Cardiac septum (tissue), 1 donor: ENCODE results near the gene SORT1. TPM values are rescaled to one million over a fixed set of nuclear protein-coding genes. Genes with fewer than 3 reads are reported as not detected.

ENCODE experiments used
- DNase-seq: peaks from one replicate; pipeline ENCODE4 v3.0.0-alpha.2; 2020; ENCODE audit warnings: low spot score
- intact Hi-C: fragments of 100-400 bp; cut with DNase I; formaldehyde crosslinking; loops from one replicate; pipeline ENCODE4 v1.14.0; 2022
- total RNA-seq: library from RNA; stranded (reverse); fragmentation: NEBNext Ultra II Directional; extraction: Animal tissue kit (Norgen Biotek cat#: 25700); gene quantifications from one replicate; pipeline ENCODE4 v1.2.1, GENCODE V29; 2021
- donor health status: DM: no; HTN: no; CAD: no.

SORT1 gene
- total RNA-seq, 1 donor from 2014 or later = 184 TPM

GRCh38 chr1:109356915-109357314, 40.8 kb downstream of the SORT1 start:
- no peak for DNase-seq
- intact Hi-C loops = loop anchor here (5.0 kb wide), 1 partner anchor 40 kb away; the partner anchor contains the start of gene SORT1

GRCh38 chr1:109356505-109356904, 41.2 kb downstream of the SORT1 start:
- DNase-seq = no peak
- intact Hi-C loops = loop anchor here (5.0 kb wide), 1 partner anchor 41 kb away; the partner anchor contains the start of gene SORT1

GRCh38 chr1:109354929-109355328, 42.8 kb downstream of the SORT1 start:
- intact Hi-C loops = loop anchor here (5.0 kb wide), 1 partner anchor 42 kb away; the partner anchor contains the start of gene SORT1

GRCh38 chr1:109351457-109351856, 46.3 kb downstream of the SORT1 start:
- no peak for DNase-seq
- intact Hi-C loops = no loop called here

More at GRCh38 chr1:109354929-109355328, 42.8 kb downstream of the SORT1 start:
- no peak for DNase-seq

- intact Hi-C loops = no loop called here
- DNase-seq = no peak
These were observed 47.1 kb downstream of the SORT1 start for GRCh38 chr1:109350655-109351054.

GRCh38 chr1:109350182-109350581, 47.5 kb downstream of the SORT1 start:
- DNase-seq = no peak
- intact Hi-C loops = no loop called here

- intact Hi-C loops = loop anchor here (5.0 kb wide), 1 partner anchor 35 kb away; no protein-coding TSS in a partner anchor
- no peak for DNase-seq
These were observed 50.2 kb downstream of the SORT1 start for GRCh38 chr1:109347511-109347910.

- intact Hi-C loops = no loop called here
- no peak for DNase-seq
These were observed 55.5 kb downstream of the SORT1 start for GRCh38 chr1:109341944-109342930.

- DNase-seq = no peak
- intact Hi-C loops = no loop called here
These were observed 59.1 kb downstream of the SORT1 start for GRCh38 chr1:109338608-109339007.

- no peak for DNase-seq
- intact Hi-C loops = no loop called here
These were observed 59.6 kb downstream of the SORT1 start for GRCh38 chr1:109338091-109338490.

- intact Hi-C loops = no loop called here
- DNase-seq = no peak
These were observed 62.6 kb downstream of the SORT1 start for GRCh38 chr1:109335091-109335490.

- intact Hi-C loops = no loop called here
- DNase-seq = no peak
These were observed 66.6 kb downstream of the SORT1 start for GRCh38 chr1:109331113-109331512.

- DNase-seq = no peak
- intact Hi-C loops = no loop called here
These were observed 70.4 kb downstream of the SORT1 start for GRCh38 chr1:109327285-109327684.

GRCh38 chr1:109322974-109323373, 74.7 kb downstream of the SORT1 start:
- DNase-seq = no peak
- intact Hi-C loops = no loop called here

- intact Hi-C loops = no loop called here
- DNase-seq = no peak
These were observed 78.6 kb downstream of the SORT1 start for GRCh38 chr1:109319114-109319513.

GRCh38 chr1:109316506-109316905, 81.2 kb downstream of the SORT1 start:
- no peak for DNase-seq
- intact Hi-C loops = no loop called here

- DNase-seq = peak; percentile 20
- intact Hi-C loops = no loop called here
These were observed 82.4 kb downstream of the SORT1 start for GRCh38 chr1:109315288-109315687.

GRCh38 chr1:109314795-109315194, 82.9 kb downstream of the SORT1 start:
- no peak for DNase-seq
- intact Hi-C loops = loop anchor here (5.0 kb wide), 1 partner anchor 33 kb away; no protein-coding TSS in a partner anchor

- intact Hi-C loops = loop anchor here (5.0 kb wide), 1 partner anchor 34 kb away; no protein-coding TSS in a partner anchor
- DNase-seq = no peak
These were observed 84.5 kb downstream of the SORT1 start for GRCh38 chr1:109312978-109313775.

GRCh38 chr1:109312246-109312645, 85.5 kb downstream of the SORT1 start:
- no peak for DNase-seq
- intact Hi-C loops = loop anchor here (5.0 kb wide), 1 partner anchor 35 kb away; no protein-coding TSS in a partner anchor
